Neural crest cell (in vitro differentiated cells): ENCODE data around the gene KAT5. TPM values are rescaled to one million over a fixed set of nuclear protein-coding genes. Genes with fewer than 3 reads are reported as not detected.
"Not testable (repeated sequence)": the region's sequence is repeated elsewhere in the genome, so short reads cannot be mapped to it uniquely, and the experiment has no call there.

Experiments used
- DNase-seq: peaks from one replicate; pipeline ENCODE4 v3.0.0; 2021; ENCODE audit warnings: low read depth, mixed read lengths, low spot score
- H3K27ac Mint-ChIP-seq: one replicate; pipeline ENCODE4 v1.8.0; 2021; ENCODE audit warnings: mild to moderate bottlenecking, mixed read lengths; ENCODE audit not compliant: unreplicated experiment
- H3K27me3 Mint-ChIP-seq: 2 replicates; pipeline ENCODE4 v1.8.0; 2021; ENCODE audit warnings: low read depth, mild to moderate bottlenecking, mixed read lengths
- H3K36me3 Mint-ChIP-seq: 2 replicates; pipeline ENCODE4 v1.8.0; 2021; ENCODE audit warnings: low read depth, mild to moderate bottlenecking, mixed read lengths
- H3K4me1 Mint-ChIP-seq: 2 replicates; pipeline ENCODE4 v1.8.0; 2021; ENCODE audit warnings: mixed read lengths
- H3K4me3 Mint-ChIP-seq: one replicate; pipeline ENCODE4 v1.8.0; 2021; ENCODE audit warnings: mild to moderate bottlenecking, mixed read lengths
- H3K9me3 Mint-ChIP-seq: 2 replicates; pipeline ENCODE4 v1.8.0; 2021; ENCODE audit warnings: mixed read lengths
- CTCF ChIP-seq: fragments of 200-600 bp; sonication (generic); conservative IDR thresholded peaks from 2 replicates; pipeline ENCODE4 v1.5.0; 2021; ENCODE audit warnings: antibody characterized with exemption, mild to moderate bottlenecking
- total RNA-seq: library from RNA; stranded (reverse); gene quantifications from 2 replicates; pipeline ENCODE4 v1.2.1, GENCODE V29; 2021

The KAT5 gene
- total RNA-seq, 1 donor from 2014 or later, result 74.9 TPM

GRCh38 chr11:65745049-65745448 lies 33.0 kb downstream of the KAT5 start:
- Mint-ChIP-seq H3K9me3 (no peaks in the 10 kb centered on the region), H3K27ac (no peak overlapping the region), H3K4me1 (no peaks in the 10 kb centered on the region), H3K36me3 (no peaks in the 10 kb centered on the region), H3K4me3 (no peak overlapping the region), H3K27me3 (peaks cover 71% of the 10 kb centered on the region)
- DNase-seq, result no peak
- no peak for TF ChIP-seq CTCF

DNA sequence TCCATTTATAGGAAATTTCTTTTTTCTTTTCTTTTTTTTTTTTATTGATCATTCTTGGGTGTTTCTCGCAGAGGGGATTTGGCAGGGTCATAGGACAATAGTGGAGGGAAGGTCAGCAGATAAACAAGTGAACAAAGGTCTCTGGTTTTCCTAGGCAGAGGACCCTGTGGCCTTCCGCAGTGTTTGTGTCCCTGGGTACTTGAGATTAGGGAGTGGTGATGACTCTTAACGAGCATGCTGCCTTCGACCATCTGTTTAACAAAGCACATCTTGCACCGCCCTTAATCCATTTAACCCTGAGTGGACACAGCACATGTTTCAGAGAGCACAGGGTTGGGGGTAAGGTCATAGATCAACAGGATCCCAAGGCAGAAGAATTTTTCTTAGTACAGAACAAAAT lies 50.1 kb downstream of the KAT5 start:
- not testable (repeated sequence) for H3K9me3 Mint-ChIP-seq, H3K4me3 Mint-ChIP-seq, H3K36me3 Mint-ChIP-seq, DNase-seq, H3K27ac Mint-ChIP-seq, H3K4me1 Mint-ChIP-seq
- H3K27me3 Mint-ChIP-seq, result peaks cover 20% of the 10 kb centered on the region

GRCh38 chr11:65762816-65763215 lies 50.8 kb downstream of the KAT5 start:
- not testable (repeated sequence) for H3K27ac Mint-ChIP-seq, H3K4me3 Mint-ChIP-seq, DNase-seq, H3K36me3 Mint-ChIP-seq, H3K9me3 Mint-ChIP-seq, H3K4me1 Mint-ChIP-seq
- H3K27me3 Mint-ChIP-seq, result peaks cover 15% of the 10 kb centered on the region

- Mint-ChIP-seq H3K4me1 (no peaks in the 10 kb centered on the region), H3K4me3 (no peak overlapping the region)
- no peak for TF ChIP-seq CTCF
Measured at GRCh38 chr11:65764434-65764833, 52.4 kb downstream of the KAT5 start.

GRCh38 chr11:65766535-65766934 lies 54.5 kb downstream of the KAT5 start:
- Mint-ChIP-seq H3K4me3 (no peak overlapping the region), H3K27ac (no peak overlapping the region), H3K4me1 (no peaks in the 10 kb centered on the region), H3K36me3 (peaks cover 3% of the 10 kb centered on the region), H3K27me3 (peaks cover 3% of the 10 kb centered on the region), H3K9me3 (peaks cover 3% of the 10 kb centered on the region)
- DNase-seq, result no peak
- TF ChIP-seq CTCF, result no peak

More at GRCh38 chr11:65764434-65764833, 52.4 kb downstream of the KAT5 start:
- no peak overlapping the region for H3K27ac Mint-ChIP-seq
- no peaks in the 10 kb centered on the region for H3K36me3 Mint-ChIP-seq
- no peak for DNase-seq
- peaks cover 8% of the 10 kb centered on the region for H3K27me3 Mint-ChIP-seq
- H3K9me3 Mint-ChIP-seq, result peaks cover under 1% of the 10 kb centered on the region

GRCh38 chr11:65767406-65767805 lies 55.4 kb downstream of the KAT5 start:
- no peak overlapping the region for H3K27ac Mint-ChIP-seq
- TF ChIP-seq CTCF, result no peak
- H3K27me3 Mint-ChIP-seq, result peaks cover 2% of the 10 kb centered on the region
- H3K36me3 Mint-ChIP-seq, result peaks cover 3% of the 10 kb centered on the region
- peaks cover 3% of the 10 kb centered on the region for H3K9me3 Mint-ChIP-seq
- no peak overlapping the region for H3K4me3 Mint-ChIP-seq
- no peak for DNase-seq
- H3K4me1 Mint-ChIP-seq, result no peaks in the 10 kb centered on the region

- DNase-seq, H3K4me3 Mint-ChIP-seq, H3K27ac Mint-ChIP-seq, H3K9me3 Mint-ChIP-seq, H3K27me3 Mint-ChIP-seq, H3K36me3 Mint-ChIP-seq, H3K4me1 Mint-ChIP-seq: not testable (repeated sequence)
Measured at GRCh38 chr11:65767806-65768205, 55.8 kb downstream of the KAT5 start.

Other genes with a start within 250 kb of the KAT5 start
- gene MALAT1, start 213.2 kb upstream of the KAT5 start, total RNA-seq, result 4,794 and 5,409 TPM in 2 replicates
- gene SCYL1, start 187.2 kb upstream of the KAT5 start, total RNA-seq, result 66.0 and 68.8 TPM in 2 replicates
- gene LTBP3, start 153.9 kb upstream of the KAT5 start, total RNA-seq, result 21.0 and 22.5 TPM in 2 replicates
- gene ZNRD2, start 141.8 kb upstream of the KAT5 start, total RNA-seq, result 32.2 and 33.2 TPM in 2 replicates
- gene FAM89B, start 139.7 kb upstream of the KAT5 start, total RNA-seq, result 82.4 and 86.3 TPM in 2 replicates
- 13.6 and 15.3 TPM in 2 replicates for gene EHBP1L1, start 136.2 kb upstream of the KAT5 start, total RNA-seq
- 1.0 and 1.1 TPM in 2 replicates for gene KCNK7, start 116.5 kb upstream of the KAT5 start, total RNA-seq
- gene MAP3K11, start 98.0 kb upstream of the KAT5 start, total RNA-seq, result 88.3 and 94.0 TPM in 2 replicates
- gene PCNX3, start 96.5 kb upstream of the KAT5 start, total RNA-seq, result 58.2 and 58.9 TPM in 2 replicates
- 17.5 and 23.6 TPM in 2 replicates for gene SIPA1, start 74.2 kb upstream of the KAT5 start, total RNA-seq
- gene RELA, start 49.3 kb upstream of the KAT5 start, total RNA-seq, result 49.0 and 53.7 TPM in 2 replicates
- 69.4 and 72.1 TPM in 2 replicates for gene RNASEH2C, start 8.5 kb downstream of the KAT5 start, total RNA-seq
- 10.7 and 10.8 TPM in 2 replicates for gene AP5B1, start 68.7 kb downstream of the KAT5 start, total RNA-seq
- gene OVOL1, start 74.8 kb downstream of the KAT5 start, total RNA-seq, result not detected in 2 replicates
- gene SNX32, start 121.7 kb downstream of the KAT5 start, total RNA-seq, result 1.9 and 2.4 TPM in 2 replicates
- gene CFL1, start 145.9 kb downstream of the KAT5 start, total RNA-seq, result 1,357 and 1,437 TPM in 2 replicates
- gene MUS81, start 148.2 kb downstream of the KAT5 start, total RNA-seq, result 63.8 and 73.5 TPM in 2 replicates
- 36.0 and 38.0 TPM in 2 replicates for gene EFEMP2, start 160.5 kb downstream of the KAT5 start, total RNA-seq
- not detected in 2 replicates for gene CTSW, start 167.6 kb downstream of the KAT5 start, total RNA-seq
- gene FIBP, start 176.2 kb downstream of the KAT5 start, total RNA-seq, result 88.1 and 90.0 TPM in 2 replicates
- gene CCDC85B, start 178.4 kb downstream of the KAT5 start, total RNA-seq, result 29.3 and 29.4 TPM in 2 replicates
- 4.2 and 4.7 TPM in 2 replicates for gene FOSL1, start 188.1 kb downstream of the KAT5 start, total RNA-seq
- gene C11orf68, start 206.8 kb downstream of the KAT5 start, total RNA-seq, result 25.7 and 27.2 TPM in 2 replicates
- 101 and 110 TPM in 2 replicates for gene DRAP1, start 207.2 kb downstream of the KAT5 start, total RNA-seq
- 1.8 and 2.7 TPM in 2 replicates for gene TSGA10IP, start 233.2 kb downstream of the KAT5 start, total RNA-seq
- 64.7 and 66.4 TPM in 2 replicates for gene SART1, start 249.5 kb downstream of the KAT5 start, total RNA-seq